ENCODE data around the gene TTLL5. TPM values are rescaled to one million over a fixed set of nuclear protein-coding genes. Genes with fewer than 3 reads are reported as not detected.

TTLL5 gene
- total and polyA plus RNA-seq, 7 donors: 4.6 to 17.2 (median 9.1) TPM

DNA sequence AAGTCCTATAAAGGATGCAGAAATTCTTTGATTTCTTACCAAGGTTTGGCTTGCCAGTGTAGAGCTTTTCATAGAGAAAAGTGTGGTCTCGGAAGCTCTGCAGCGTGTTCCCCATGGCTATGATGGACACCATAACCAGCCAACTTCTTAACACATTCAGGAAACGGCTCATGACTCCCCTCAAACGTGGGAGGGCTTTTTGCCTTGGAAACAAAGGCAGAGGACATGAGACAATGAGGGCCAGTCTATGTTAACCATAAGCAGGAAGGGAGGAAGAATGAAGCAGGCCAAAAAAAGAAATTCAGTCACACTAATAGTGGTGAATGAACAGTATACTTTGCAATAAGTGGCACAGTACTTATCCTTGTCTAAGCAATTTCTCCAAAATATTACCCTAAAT is 3.7 kb upstream of the TTLL5 start:
- Histone ChIP-seq H3K4me1 (peaks cover 32% of the 10 kb centered on the region), H3K36me3 (ENCODE audit: insufficient read depth in 1 of 2, low read depth in 1 of 2) (peaks cover 0 to 19% of the 10 kb centered on the region in 2 donors), H3K27me3 (ENCODE audit: insufficient read depth in 3 of 3, low read length in 2 of 3) (no peaks in the 10 kb centered on the region), H3K4me3 (no peak overlapping the region), H3K9me3 (no peaks in the 10 kb centered on the region), H3K27ac (peak overlapping the region; percentile 73)
- TF ChIP-seq, protein P1, sequence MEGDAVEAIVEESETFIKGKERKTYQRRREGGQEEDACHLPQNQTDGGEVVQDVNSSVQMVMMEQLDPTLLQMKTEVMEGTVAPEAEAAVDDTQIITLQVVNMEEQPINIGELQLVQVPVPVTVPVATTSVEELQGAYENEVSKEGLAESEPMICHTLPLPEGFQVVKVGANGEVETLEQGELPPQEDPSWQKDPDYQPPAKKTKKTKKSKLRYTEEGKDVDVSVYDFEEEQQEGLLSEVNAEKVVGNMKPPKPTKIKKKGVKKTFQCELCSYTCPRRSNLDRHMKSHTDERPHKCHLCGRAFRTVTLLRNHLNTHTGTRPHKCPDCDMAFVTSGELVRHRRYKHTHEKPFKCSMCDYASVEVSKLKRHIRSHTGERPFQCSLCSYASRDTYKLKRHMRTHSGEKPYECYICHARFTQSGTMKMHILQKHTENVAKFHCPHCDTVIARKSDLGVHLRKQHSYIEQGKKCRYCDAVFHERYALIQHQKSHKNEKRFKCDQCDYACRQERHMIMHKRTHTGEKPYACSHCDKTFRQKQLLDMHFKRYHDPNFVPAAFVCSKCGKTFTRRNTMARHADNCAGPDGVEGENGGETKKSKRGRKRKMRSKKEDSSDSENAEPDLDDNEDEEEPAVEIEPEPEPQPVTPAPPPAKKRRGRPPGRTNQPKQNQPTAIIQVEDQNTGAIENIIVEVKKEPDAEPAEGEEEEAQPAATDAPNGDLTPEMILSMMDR (IDR thresholded peaks at IDR 0.05): no peak
- WGBS, 3 donors: 65 to 78% (median 65%) methylated on average over 4 of the region's 4 CpGs
- intact Hi-C loops (cut with DNase I): no loop called here
- DNase-seq (no peak), ATAC-seq (no peak)

- 92 to 96% (median 92%) methylated on average over 2 of the region's 2 CpGs for WGBS, 3 donors
- DNase-seq: no peak
- no peaks in the 10 kb centered on the region for H3K9me3 ChIP-seq
- peaks cover 0 to 27% of the 10 kb centered on the region in 2 donors for H3K36me3 ChIP-seq (ENCODE audit: insufficient read depth in 1 of 2, low read depth in 1 of 2)
- no peak for ATAC-seq
- intact Hi-C loops (cut with DNase I): no loop called here
- H3K27ac ChIP-seq: peak overlapping the region; percentile 73
- no peaks in the 10 kb centered on the region for H3K27me3 ChIP-seq (ENCODE audit: insufficient read depth in 3 of 3, low read length in 2 of 3)
- peaks cover 33% of the 10 kb centered on the region for H3K4me1 ChIP-seq
- H3K4me3 ChIP-seq: no peak overlapping the region
- TF ChIP-seq, protein P1 (IDR thresholded peaks at IDR 0.05): no peak
These were observed 2.1 kb upstream of the TTLL5 start for GRCh38 chr14:75658957-75659356.

GRCh38 chr14:75660238-75660629 is 812 bp upstream of the TTLL5 start:
- H3K27ac ChIP-seq: peak overlapping the region; percentile 77
- H3K4me3 ChIP-seq: peak overlapping the region; percentile 93
- H3K27me3 ChIP-seq (ENCODE audit: insufficient read depth in 3 of 3, low read length in 2 of 3): no peaks in the 10 kb centered on the region
- 20 to 30% (median 25%) methylated on average over 4 of the region's 4 CpGs for WGBS, 3 donors
- DNase-seq (no peak), ATAC-seq (no peak)
- no peaks in the 10 kb centered on the region for H3K9me3 ChIP-seq
- peaks cover 0 to 16% of the 10 kb centered on the region in 2 donors for H3K36me3 ChIP-seq (ENCODE audit: insufficient read depth in 1 of 2, low read depth in 1 of 2)
- TF ChIP-seq, protein P1 (IDR thresholded peaks at IDR 0.05): no peak
- intact Hi-C loops (cut with DNase I): loop anchor here in 1 of 2 donors (5.0 kb wide), 1 partner anchor 322 kb away; the partner anchor contains the start of gene TGFB3
- H3K4me1 ChIP-seq: peaks cover 33% of the 10 kb centered on the region

GRCh38 chr14:75661499-75661814 is 411 bp downstream of the TTLL5 start:
- Histone ChIP-seq H3K4me3 (peak overlapping the region; percentile 93), H3K4me1 (peaks cover 29% of the 10 kb centered on the region), H3K36me3 (ENCODE audit: insufficient read depth in 1 of 2, low read depth in 1 of 2) (peaks cover 0 to 10% of the 10 kb centered on the region in 2 donors), H3K9me3 (no peaks in the 10 kb centered on the region), H3K27ac (peak overlapping the region; percentile 77), H3K27me3 (ENCODE audit: insufficient read depth in 3 of 3, low read length in 2 of 3) (no peaks in the 10 kb centered on the region)
- TF ChIP-seq, protein P1 (IDR thresholded peaks at IDR 0.05): no peak
- intact Hi-C loops (cut with DNase I): loop anchor here in 1 of 2 donors (5.0 kb wide), 1 partner anchor 321 kb away; the partner anchor contains the start of gene TGFB3
- ATAC-seq: peak in 3 of 4 donors; percentile 8 to 24 (median 12)
- no peak for DNase-seq
- WGBS, 3 donors: 0 to 1% (median 0%) methylated on average over 18 of the region's 18 CpGs

DNA sequence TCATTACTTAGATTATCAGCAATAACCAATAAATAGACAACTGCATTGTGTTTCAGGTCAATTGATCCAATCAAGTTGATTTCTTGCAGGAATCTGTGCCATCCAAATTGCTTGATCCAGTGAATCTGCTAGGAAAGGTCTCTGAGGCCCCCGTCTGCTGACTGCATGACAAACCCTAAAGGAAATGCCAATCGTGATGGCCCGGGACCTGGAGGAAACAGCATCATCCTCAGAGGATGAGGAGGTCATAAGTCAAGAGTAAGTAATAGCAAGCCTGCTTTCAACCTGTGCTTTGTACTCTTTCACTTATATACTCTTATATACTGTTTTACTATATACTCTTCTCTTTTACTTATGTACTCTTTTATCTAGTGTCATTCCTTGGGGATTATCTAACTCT is 1.9 kb downstream of the TTLL5 start:
- WGBS, 3 donors: 73 to 80% (median 74%) methylated on average over 3 of the region's 3 CpGs
- intact Hi-C loops (cut with DNase I): loop anchor here in 1 of 2 donors (5.0 kb wide), 1 partner anchor 319 kb away; the partner anchor contains the start of gene TGFB3

More for the DNA sequence above, 1.9 kb downstream of the TTLL5 start:
- Histone ChIP-seq H3K4me1 (peaks cover 21% of the 10 kb centered on the region), H3K27ac (no peak overlapping the region), H3K4me3 (no peak overlapping the region), H3K9me3 (no peaks in the 10 kb centered on the region), H3K27me3 (ENCODE audit: insufficient read depth in 3 of 3, low read length in 2 of 3) (no peaks in the 10 kb centered on the region), H3K36me3 (ENCODE audit: insufficient read depth in 1 of 2, low read depth in 1 of 2) (peaks cover 0 to 10% of the 10 kb centered on the region in 2 donors)
- DNase-seq (no peak), ATAC-seq (no peak)
- TF ChIP-seq, protein P1 (IDR thresholded peaks at IDR 0.05): no peak
